ENCODE data around the gene FGFRL1. TPM values are rescaled to one million over a fixed set of nuclear protein-coding genes. Genes with fewer than 3 reads are reported as not detected.

The FGFRL1 gene
- total and polyA plus RNA-seq, 2 of the 13 experiments (the other 11 are each of a cell fraction or from before 2014, with no cell fraction given): 19.1 to 30.6 TPM

DNA sequence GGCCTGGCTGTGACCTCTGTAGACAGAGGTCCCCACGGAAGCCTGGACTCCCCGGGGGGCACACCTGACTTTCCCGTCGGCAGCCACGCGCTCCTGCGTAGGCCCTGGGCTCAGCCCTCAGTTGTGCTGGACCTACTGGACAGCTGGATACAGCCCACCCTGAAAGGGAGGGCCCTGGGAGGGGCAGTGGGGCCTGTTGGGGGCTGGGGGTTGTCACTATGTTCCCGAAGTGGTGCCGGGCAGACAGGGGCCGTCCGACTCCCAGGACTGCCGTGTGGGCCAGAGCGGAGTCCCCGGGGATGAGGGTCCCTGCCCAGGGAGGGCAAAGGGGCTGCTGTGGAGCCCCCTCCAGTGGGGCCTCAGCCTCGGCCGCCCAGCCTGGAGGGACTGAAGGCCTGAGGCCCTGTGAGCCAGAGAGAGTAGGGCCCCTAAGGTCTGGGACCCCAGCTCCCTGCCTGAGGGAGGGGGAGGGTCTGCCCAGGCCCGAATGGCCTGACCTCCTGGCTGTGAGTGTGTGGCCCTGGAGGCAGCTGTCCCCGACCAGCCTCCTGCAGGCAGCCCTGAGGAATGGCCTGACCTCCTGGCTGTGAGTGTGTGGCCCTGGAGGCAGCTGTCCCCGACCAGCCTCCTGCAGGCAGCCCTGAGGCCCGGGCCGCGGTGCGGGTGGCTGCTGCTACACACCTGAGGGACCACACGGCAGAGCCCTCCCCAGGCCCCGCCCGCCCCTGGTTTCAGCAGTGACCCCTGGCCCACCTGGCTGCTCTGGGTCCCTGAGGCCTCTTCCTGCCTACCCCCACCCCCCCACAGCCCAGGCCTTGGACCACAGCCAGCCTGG is 25.8 kb downstream of the FGFRL1 start:
- POLR2A ChIA-PET: no interaction called here
- FAIRE-seq (no peak), DNase-seq (ENCODE audit: low spot score) (no peak), ATAC-seq (peak; percentile 32)
- no TSS peak for BruUV-seq (replicated peaks)
- no peak overlapping the region for H3K4me2 ChIP-seq (ENCODE audit: low read depth, low read length)
- no peak overlapping the region for H3K9ac ChIP-seq (ENCODE audit: insufficient read depth, low read depth, low read length)
- H3K4me3 ChIP-seq (replicated peaks in 1 of 3; ENCODE audit: insufficient read depth in 1 of 3, low read depth in 2 of 3, low read length in 3 of 3): no peak overlapping the region
- peaks cover 23 to 87% of the 10 kb centered on the region in 2 experiments for H3K27me3 ChIP-seq (ENCODE audit: control insufficient read depth in 1 of 2, insufficient read depth in 2 of 2, low read length in 2 of 2)
- H3K79me2 ChIP-seq (ENCODE audit: insufficient read depth, low read length): no peaks in the 10 kb centered on the region
- H3K27ac ChIP-seq (ENCODE audit: extremely low read length, insufficient read depth, low read length): no peak overlapping the region
- peaks cover 79% of the 10 kb centered on the region for H3K4me1 ChIP-seq (ENCODE audit: insufficient read depth, low read length)
- H4K20me1 ChIP-seq (ENCODE audit: insufficient read depth, low read length): 0 out of 2 replicates have a peak, but pooled peaks cover 3% of the 10 kb centered on the region
- in situ Hi-C loops (cut with HindIII; ENCODE audit: extremely low pct_ligation_motif_present, low pct_unique_long_range_greater_than_20kb) (no loop called here), intact Hi-C loops (cut with micrococcal nuclease; ENCODE audit: unreplicated experiment) (loop anchor here (5.0 kb wide), 1 partner anchor 35 kb away; no protein-coding TSS in a partner anchor)
- H3K9me3 ChIP-seq (ENCODE audit: low read length): no peaks in the 10 kb centered on the region
- H3K36me3 ChIP-seq (replicated peaks in 1 of 2; ENCODE audit: control insufficient read depth in 1 of 2, insufficient read depth in 2 of 2, low read length in 2 of 2): no peaks in the 10 kb centered on the region
- CTCF ChIA-PET (ENCODE audit: low intra/inter-chr PET ratio, low total read pairs): no interaction called here
- H2AFZ ChIP-seq (ENCODE audit: low read length): no peak overlapping the region
- TF ChIP-seq ZNF547 (CRISPR knock-in tag; IDR thresholded peaks at IDR 0.05): no peak
- TF ChIP-seq UBTF (CRISPR knock-in tag; IDR thresholded peaks at IDR 0.05): 0 out of 2 replicates have a peak, but pooled peaks have one; percentile 27
- WGBS (ENCODE audit: low lambda C conversion rate): no CpG with 5 or more reads among the region's 26 CpGs

DNA sequence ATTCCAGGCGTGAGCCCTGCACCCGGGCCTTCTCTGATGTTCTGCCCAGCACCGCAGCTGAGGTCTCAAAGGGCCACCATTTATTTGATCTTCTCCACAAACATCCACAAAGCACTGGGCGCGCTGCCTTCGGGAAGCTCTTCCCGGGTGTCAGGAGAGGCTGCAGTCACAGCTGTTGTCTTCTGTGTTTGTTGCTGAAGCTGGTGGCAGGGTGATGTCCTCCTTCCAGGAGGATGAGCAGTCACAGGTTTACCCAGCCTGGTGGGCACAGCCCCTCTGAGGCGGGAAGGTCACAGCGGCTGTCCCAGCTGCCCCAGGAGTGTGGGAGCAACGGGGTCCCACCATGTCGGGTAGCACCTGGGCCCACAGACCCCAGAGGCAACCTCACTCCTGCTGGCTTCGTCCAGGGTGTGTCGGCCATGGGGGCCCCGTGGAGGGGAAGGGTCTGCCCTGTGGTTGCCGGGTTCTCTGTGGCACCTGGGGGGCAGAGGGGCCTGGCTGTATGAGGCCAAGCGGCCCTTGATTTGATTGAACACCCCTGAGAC is 27.6 kb downstream of the FGFRL1 start:
- in situ Hi-C loops (cut with HindIII; ENCODE audit: extremely low pct_ligation_motif_present, low pct_unique_long_range_greater_than_20kb) (no loop called here), intact Hi-C loops (cut with micrococcal nuclease; ENCODE audit: unreplicated experiment) (loop anchor here (5.0 kb wide), 1 partner anchor 33 kb away; no protein-coding TSS in a partner anchor)
- peaks cover 3% of the 10 kb centered on the region; the same call in 1 of the 2 replicates for H4K20me1 ChIP-seq (ENCODE audit: insufficient read depth, low read length)
- H3K27me3 ChIP-seq (ENCODE audit: control insufficient read depth in 1 of 2, insufficient read depth in 2 of 2, low read length in 2 of 2): peaks cover 21 to 72% of the 10 kb centered on the region in 2 experiments
- H3K79me2 ChIP-seq (ENCODE audit: insufficient read depth, low read length): no peaks in the 10 kb centered on the region
- FAIRE-seq: no peak
- BruUV-seq (replicated peaks): no TSS peak
- H3K36me3 ChIP-seq (replicated peaks in 1 of 2; ENCODE audit: control insufficient read depth in 1 of 2, insufficient read depth in 2 of 2, low read length in 2 of 2): no peaks in the 10 kb centered on the region
- DNase-seq (ENCODE audit: low spot score): peak; percentile 59
- peaks cover 78% of the 10 kb centered on the region for H3K4me1 ChIP-seq (ENCODE audit: insufficient read depth, low read length)
- H2AFZ ChIP-seq (ENCODE audit: low read length): no peak overlapping the region
- H3K4me2 ChIP-seq (ENCODE audit: low read depth, low read length): peak overlapping the region; percentile 46; the same call in 1 of the 2 replicates
- 6% methylated on average over 3 of the region's 16 CpGs for WGBS (ENCODE audit: low lambda C conversion rate)
- no peaks in the 10 kb centered on the region for H3K9me3 ChIP-seq (ENCODE audit: low read length)
- peak overlapping the region in 1 of 3 experiments; percentile 14; a peak in 1 of 6 replicates for H3K4me3 ChIP-seq (replicated peaks in 1 of 3; ENCODE audit: insufficient read depth in 1 of 3, low read depth in 2 of 3, low read length in 3 of 3)
- no peak overlapping the region for H3K27ac ChIP-seq (ENCODE audit: extremely low read length, insufficient read depth, low read length)
- CTCF ChIA-PET (ENCODE audit: low intra/inter-chr PET ratio, low total read pairs): no interaction called here
- POLR2A ChIA-PET: no interaction called here
- H3K9ac ChIP-seq (ENCODE audit: insufficient read depth, low read depth, low read length): no peak overlapping the region
- peak; percentile 10 for ATAC-seq
- TF ChIP-seq THRA (CRISPR knock-in tag; IDR thresholded peaks at IDR 0.05; ENCODE audit: borderline replicate concordance) (peak; percentile 40; the same call in 1 of the 2 replicates), NFIC (IDR thresholded peaks at IDR 0.05; ENCODE audit: low read length) (no peak), ZFP91 (CRISPR knock-in tag; IDR thresholded peaks at IDR 0.05; ENCODE audit: borderline replicate concordance) (peak; percentile 40; the same call in 1 of the 2 replicates), BCL6 (CRISPR knock-in tag; IDR thresholded peaks at IDR 0.05) (peak; percentile 70), NR2F6 (IDR thresholded peaks at IDR 0.05) (no peak), NR2F6 (CRISPR knock-in tag; IDR thresholded peaks at IDR 0.05) (peak; percentile 44)

Measured in HepG2 (cell line).